GM12872 (cell line): ENCODE data around the gene CEACAM21.

ENCODE experiments used
- TF ChIP-seq, protein P1 (sequence below): IDR thresholded peaks from 3 replicates; pipeline ENCODE4 v1.5.1; 2011; ENCODE audit warnings: low read depth, mild to moderate bottlenecking, low read length, moderate library complexity; ENCODE audit not compliant: insufficient read depth

Gene CEACAM21

GRCh38 chr19:41623360-41623759 is 47.4 kb downstream of the CEACAM21 start:
- TF ChIP-seq, protein P1, sequence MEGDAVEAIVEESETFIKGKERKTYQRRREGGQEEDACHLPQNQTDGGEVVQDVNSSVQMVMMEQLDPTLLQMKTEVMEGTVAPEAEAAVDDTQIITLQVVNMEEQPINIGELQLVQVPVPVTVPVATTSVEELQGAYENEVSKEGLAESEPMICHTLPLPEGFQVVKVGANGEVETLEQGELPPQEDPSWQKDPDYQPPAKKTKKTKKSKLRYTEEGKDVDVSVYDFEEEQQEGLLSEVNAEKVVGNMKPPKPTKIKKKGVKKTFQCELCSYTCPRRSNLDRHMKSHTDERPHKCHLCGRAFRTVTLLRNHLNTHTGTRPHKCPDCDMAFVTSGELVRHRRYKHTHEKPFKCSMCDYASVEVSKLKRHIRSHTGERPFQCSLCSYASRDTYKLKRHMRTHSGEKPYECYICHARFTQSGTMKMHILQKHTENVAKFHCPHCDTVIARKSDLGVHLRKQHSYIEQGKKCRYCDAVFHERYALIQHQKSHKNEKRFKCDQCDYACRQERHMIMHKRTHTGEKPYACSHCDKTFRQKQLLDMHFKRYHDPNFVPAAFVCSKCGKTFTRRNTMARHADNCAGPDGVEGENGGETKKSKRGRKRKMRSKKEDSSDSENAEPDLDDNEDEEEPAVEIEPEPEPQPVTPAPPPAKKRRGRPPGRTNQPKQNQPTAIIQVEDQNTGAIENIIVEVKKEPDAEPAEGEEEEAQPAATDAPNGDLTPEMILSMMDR: no peak

DNA sequence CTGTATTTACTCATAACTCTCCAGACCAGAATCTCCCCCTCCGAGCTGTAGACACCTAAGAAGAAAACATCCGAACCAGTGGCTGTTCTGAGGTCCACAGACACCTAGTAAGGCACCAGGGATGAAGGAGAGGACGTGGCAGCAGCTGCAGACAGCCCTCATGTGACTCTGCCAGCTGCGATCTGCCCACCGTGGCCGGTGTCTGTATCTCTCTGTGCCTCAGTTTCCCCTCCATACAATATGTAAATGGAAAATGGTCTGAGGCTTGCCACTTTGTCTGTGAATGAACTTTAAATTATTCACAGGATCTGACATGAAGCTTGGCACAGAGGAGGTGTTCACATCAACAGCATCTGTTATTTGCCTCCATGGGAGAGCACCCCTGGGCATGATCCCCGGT is 48.5 kb downstream of the CEACAM21 start:
- TF ChIP-seq, protein P1: no peak

DNA sequence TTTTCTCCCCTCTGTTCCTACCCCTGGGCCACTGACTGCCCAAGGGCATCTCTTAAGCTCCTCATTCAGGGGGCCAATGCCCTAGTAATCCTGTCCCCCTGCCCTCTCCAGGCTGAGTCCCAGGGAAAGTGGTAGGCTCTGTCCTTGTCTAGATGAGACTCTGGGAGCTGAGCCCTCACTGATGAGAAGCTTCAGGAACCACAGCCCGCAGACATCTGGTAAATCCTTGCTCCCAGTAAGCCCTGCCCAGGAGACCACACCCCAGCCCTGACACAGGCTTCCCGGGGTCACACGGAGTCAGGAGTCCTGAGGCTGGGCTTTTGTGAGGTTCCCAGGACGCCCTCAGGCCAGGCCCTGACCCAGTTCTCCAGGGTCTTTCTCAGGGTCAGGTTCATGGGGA is 49.0 kb downstream of the CEACAM21 start:
- TF ChIP-seq, protein P1: no peak

DNA sequence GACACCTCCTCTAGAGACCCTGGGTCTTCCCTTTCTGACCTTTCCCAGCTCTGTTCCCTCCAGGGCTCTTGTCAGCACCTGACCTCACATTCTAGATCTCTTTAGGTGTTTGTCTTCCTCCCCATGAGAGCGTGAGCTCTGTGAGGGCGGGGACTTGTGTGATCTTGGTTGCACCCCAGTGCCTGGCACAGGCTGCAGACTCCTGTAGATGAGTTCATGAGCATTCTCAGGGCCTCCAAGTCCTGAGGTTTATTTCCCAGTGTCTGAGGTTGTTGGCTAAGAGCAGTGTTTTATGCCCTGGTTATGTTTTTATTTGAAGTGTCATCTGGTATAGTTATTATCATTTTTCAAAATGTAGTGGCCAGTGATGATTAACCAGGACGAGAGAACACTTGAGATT is 50.3 kb downstream of the CEACAM21 start:
- TF ChIP-seq, protein P1: no peak

DNA sequence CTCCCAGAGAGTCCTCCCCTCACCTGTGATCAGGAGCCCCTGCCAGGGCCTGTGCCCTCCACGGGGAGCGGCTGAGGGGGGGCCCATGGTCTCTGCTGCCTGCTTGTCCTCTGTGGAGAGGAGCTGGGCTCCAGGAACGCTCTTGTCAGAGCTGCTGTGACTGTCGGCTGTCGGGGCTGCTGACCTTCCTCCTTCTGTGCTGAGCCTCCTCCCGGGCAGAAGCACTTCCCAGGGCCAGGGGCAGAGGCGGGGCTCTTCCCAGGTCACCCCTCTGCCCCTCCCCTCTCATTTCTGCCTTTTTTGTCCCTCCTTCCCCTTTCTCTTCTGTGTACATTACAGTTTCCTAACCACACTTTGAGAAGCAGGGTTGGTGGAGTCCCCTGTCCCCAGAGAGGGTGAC is 50.9 kb downstream of the CEACAM21 start, which contains the start of gene CEACAM4:
Gene CEACAM4 (minus strand): TSS at position 198 of the 400 bp plus-strand sequence. CDS start 111 bp downstream, at position 87.
- TF ChIP-seq, protein P1: no peak

DNA sequence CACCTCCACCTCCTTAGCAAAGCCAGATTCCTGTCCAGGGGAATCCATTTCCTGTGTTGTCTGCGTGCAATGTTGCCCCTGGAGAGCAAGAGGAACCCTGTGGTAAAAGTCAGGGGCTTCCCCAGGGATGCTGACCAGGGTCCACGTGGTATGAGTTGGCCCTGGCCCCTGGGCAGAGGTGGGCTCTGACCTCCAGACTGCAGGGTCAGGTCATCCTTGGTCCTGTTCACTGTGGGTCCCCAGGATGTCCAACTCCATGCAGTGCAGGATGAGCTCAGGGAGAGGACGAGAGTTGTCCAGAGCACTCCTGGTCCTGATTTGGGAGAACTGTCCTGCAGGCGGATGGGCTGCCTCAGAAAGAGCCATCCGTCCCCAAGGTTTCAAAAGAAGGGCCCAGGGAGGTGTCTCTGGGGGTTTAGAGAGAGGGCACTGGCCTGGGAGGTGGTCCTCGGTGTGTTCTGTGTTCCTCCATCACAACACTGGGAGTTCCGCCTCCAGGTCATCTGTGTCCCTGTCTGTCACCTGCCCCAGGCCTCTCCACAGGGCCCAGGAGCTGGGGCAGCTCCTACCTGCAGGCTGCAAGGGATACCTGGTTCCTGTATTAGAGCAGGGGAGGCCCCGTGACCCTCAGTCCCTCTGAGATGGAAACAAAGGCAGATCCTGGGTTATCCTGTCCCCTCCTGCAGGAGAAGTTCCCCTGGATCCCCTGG is 52.2 kb downstream of the CEACAM21 start:
- TF ChIP-seq, protein P1: no peak
